Breast epithelium (tissue), 3 donors: Measurements from ENCODE around the gene KLHL26.

Experiments used
- POLR2A ChIP-seq: fragments of 450-650 bp; IDR thresholded peaks from one replicate; pipeline ENCODE4 v1.6.1; 2016; ENCODE audit warnings: antibody characterized with exemption, mild to moderate bottlenecking, moderate library complexity
- POLR2AphosphoS5 ChIP-seq, 3 donors: sonication (generic); formaldehyde crosslinking; IDR thresholded peaks; one replicate each; pipeline ENCODE4 v1.6.1; 2017; ENCODE audit warnings: antibody characterized with exemption in 3 of 3
- TF ChIP-seq, protein P1 (sequence below), 3 donors: fragments of 450-650 bp; IDR thresholded peaks; one replicate each; pipeline ENCODE4 v1.5.1; 2016 to 2017; ENCODE audit warnings: antibody characterized with exemption in 3 of 3, mild to moderate bottlenecking in 3 of 3, moderate library complexity in 3 of 3

DNA sequence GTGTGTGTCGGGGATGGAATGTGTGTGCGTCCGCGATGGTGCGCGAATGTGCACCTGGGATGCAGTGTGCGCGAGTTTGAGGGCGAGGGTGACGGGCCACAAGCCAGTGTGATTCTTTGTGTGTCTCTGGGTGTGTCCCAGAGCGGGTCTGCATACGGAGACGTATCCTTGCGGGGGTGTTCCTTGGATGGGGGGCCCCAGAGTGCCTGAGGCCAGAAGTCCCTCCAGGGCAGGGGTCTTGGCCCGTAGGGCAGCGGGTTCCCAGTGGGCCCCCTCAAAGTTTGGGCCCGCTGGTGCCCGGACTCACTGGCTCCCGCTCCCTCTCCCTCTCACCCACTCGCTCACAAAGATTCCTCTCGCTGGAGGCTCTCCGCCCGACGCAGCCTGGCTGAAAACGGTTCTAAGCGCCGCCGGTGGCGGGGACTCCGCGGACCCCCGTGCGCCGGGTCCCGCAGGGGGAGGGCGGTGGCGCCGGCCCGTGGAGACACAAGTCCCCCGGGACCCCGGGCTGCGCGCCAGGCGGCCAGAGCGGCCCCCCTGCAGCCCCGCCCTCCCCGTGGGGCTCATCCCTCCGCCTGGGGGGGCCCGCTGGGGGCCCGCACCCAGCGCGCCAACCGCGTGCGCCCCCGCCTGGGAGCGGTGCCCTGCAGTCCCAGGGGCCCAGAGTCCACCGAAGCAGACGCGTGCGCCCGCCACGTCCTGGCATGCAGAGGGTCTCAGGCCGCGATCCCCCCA lies 31.1 kb upstream of the KLHL26 start:
- TF ChIP-seq, protein P1, sequence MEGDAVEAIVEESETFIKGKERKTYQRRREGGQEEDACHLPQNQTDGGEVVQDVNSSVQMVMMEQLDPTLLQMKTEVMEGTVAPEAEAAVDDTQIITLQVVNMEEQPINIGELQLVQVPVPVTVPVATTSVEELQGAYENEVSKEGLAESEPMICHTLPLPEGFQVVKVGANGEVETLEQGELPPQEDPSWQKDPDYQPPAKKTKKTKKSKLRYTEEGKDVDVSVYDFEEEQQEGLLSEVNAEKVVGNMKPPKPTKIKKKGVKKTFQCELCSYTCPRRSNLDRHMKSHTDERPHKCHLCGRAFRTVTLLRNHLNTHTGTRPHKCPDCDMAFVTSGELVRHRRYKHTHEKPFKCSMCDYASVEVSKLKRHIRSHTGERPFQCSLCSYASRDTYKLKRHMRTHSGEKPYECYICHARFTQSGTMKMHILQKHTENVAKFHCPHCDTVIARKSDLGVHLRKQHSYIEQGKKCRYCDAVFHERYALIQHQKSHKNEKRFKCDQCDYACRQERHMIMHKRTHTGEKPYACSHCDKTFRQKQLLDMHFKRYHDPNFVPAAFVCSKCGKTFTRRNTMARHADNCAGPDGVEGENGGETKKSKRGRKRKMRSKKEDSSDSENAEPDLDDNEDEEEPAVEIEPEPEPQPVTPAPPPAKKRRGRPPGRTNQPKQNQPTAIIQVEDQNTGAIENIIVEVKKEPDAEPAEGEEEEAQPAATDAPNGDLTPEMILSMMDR (IDR thresholded peaks at IDR 0.05), result no peak
- no peak for TF ChIP-seq POLR2AphosphoS5 (IDR thresholded peaks at IDR 0.05)
- TF ChIP-seq POLR2A, result no peak
